ENCODE measurements around the gene DOC2B.
"Not testable (repeated sequence)": the region's sequence is repeated elsewhere in the genome, so short reads cannot be mapped to it uniquely, and the experiment has no call there.

The DOC2B gene

DNA sequence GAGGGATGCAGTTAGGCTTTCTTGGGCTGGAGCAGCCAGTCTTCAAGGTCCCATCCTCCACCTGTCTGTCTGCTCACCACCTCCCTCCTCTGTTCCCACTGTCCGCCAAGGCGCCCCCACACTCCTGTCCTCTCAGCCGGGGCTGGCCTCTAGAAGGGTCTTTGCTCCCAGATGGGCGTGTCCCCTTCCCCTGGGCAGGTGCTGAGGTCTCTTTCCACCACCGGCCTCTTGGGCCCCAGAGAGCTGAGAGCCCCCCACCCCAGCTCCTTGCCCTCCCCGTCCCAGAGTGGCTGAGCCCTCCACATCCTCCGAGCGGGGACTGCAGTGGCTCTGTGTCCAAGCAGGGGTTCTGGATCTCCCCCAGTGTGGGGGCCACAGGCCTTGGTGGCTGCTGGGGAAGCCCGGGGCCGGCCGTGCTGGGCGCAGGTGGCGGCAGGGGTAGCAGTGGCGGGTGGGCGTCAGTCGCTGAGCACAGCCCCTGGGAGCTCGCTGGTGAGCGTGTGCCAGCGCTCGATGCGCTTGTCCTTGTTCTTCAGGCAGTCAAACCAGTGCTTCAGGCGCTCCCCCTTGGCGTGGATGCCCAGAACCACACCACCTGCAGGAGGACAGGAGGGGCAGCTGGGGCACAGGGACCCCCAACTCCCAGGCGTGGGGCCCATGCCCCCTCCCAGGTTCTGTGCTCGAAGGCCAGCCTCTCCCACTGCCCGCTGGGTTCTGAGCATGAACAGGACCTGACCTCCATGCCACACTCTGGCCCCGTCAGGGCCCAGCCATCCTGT lies 34.3 kb downstream of the DOC2B start:
- in situ Hi-C loops (cut with MboI; ENCODE audit: low sequenced_read_pairs), result no loop called here

DNA sequence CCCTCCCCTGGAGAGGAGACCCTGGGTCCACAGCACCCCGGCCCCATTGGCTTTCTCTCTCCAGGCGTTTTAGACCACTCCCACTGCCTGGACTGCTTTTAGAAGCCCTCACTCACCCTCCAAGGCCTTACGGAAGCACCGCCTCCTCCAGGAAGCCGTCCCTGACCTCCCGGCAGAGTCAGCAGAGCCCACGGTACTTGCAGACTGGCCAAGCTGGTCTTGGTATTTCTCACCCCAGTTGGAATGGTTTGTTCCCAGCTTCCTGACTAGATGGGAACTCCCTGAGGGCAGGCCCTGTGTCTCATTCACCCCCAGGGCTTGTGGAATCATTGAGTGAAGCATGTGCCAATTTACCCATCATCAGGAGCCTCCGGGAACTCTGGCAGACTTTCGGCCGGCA lies 34.9 kb downstream of the DOC2B start:
- in situ Hi-C loops (cut with MboI; ENCODE audit: low sequenced_read_pairs), result no loop called here

DNA sequence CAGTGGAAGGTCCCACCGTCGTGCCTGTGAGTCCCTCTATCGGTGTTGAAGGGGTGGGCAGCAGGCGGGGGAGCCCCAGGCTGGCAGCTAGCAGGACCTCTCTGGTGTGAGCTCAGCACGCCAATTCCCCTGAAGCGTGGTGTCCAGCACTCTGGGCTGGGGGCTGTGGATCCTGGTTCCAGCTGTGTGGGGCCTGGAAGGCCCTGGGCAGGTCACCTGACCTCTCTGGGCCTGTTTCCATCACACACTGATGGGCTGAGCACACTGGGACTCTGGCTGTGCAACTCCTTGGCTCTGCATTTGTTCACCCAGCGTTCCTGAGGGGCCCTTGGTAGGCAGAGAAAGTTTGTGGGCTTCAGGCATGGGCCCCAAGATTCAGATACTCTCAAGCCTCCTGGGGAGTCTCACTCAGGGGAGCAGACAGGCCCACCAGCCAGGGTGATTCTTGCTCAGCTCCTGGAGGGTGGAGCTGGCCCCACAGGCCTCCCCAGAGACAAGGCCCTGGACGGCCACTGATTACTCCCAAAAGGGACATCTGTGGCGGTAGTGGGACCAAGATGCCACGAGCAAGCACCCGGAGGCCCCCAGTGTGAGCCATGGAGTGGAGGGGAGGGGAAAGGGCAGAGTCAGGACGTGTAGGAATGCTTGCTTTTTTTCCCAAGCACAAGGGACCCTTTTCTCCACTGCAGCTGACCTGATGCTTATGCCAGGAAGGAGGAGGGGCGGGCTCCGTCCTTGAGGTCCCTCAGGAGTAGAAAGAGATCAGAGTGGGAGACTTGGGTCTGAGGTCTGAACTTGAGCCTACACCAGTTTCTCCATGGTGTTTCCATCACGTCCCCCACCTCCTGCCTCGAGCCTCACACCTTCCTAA lies 35.5 kb downstream of the DOC2B start:
- in situ Hi-C loops (cut with MboI; ENCODE audit: low sequenced_read_pairs), result no loop called here

DNA sequence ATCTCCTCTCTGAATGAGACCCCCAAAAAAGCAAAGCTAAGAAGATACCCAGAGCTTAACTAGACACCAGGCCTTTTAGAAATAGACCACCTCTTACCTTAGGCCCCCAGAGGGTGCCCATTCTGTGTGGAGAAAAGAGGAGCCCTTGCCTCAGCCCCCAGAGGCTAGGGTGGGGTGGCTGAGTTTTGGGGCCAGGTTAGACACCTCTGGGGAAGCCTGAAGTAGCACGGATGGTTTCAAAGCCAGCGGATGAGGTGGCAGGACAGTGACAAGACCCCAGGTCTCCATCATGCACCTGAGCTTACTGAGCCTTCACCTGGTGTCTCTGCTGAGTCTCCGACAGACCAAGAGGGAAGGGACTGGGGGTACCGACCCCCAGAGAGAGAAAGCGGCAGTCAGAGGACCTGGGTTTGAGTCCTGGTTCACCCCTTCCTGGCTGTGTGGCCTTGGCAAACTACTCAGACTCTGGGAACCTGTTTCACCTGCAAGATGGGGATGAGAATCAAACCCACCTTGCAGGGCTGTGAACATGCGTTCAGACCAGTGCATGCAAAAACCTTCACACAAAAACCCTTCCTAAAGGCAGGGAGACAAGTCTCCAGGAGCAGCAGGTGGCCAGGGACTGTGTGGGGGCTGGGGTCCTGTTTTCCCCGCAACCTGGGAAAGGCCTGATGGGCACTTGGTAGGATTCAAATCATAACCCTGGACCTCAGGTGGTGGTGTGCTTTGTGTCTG lies 36.3 kb downstream of the DOC2B start:
- in situ Hi-C loops (cut with MboI; ENCODE audit: low sequenced_read_pairs), result no loop called here

DNA sequence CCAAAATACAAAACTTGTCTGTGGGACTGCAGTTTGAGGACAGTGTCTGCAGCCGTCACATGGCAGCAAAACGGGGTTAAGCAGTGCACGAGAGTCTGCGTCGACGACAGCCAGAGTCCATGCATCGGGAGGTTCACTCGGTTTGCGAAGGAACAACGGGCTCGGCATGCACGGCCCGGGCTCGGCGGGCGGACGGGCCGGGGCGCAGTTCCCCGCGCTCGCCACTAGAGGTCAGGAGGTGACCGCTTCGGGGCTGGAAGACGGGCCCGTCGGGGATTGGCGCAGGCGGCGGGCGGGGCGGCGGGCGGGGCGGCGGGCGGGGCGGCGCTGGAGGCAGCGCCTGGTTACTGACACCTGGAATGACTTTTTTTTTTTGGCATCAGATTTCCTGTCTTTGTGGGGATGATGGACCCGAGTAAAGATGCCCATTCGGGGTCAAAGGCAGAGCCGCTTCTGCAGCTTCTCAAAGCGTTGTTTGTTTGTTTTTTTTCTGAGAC lies 37.6 kb downstream of the DOC2B start:
- in situ Hi-C loops (cut with MboI; ENCODE audit: low sequenced_read_pairs), result no loop called here

DNA sequence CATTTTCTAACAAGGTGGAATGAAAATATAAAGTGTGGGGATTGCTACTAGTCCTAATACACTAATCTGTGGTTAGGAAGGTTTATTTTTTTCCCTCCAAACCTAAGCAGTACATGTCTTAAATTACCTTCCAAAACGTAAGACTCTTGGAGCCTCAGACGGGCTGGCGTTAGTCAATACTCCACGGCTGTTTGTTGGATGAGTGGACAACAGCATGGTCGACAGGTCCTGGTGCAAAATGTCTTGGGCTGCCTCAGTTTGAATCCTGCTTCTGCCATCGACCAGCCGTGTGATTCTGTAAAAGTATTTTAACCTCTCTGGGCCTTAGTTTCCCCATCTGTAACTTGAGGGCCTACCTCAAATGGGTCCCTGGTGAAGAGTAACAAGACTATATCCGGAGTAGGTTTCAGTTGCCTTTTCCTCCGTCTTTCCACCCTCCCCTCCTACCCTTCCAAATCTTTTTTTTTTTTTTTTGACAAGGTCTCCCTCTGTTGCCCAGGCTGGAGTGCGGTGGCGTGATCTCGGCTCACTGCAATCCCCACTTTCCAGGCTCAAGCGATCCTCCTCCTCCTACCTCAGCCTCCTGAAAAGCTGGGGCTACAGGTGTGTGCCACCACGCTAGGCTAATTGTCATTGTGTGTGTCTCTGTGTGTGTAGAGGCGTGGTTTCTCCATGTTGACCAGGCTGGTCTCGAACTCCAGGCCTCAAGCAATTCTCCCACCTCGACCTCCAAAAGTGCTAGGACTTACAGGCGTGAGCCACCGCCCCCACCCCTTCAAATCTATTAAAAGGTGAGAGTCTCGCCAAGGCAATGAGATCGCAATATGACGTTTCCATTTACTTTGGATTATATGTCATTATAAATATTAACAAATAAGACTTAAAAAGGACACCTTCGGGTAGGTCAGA lies 38.3 kb downstream of the DOC2B start:
- in situ Hi-C loops (cut with MboI; ENCODE audit: low sequenced_read_pairs), result no loop called here

DNA sequence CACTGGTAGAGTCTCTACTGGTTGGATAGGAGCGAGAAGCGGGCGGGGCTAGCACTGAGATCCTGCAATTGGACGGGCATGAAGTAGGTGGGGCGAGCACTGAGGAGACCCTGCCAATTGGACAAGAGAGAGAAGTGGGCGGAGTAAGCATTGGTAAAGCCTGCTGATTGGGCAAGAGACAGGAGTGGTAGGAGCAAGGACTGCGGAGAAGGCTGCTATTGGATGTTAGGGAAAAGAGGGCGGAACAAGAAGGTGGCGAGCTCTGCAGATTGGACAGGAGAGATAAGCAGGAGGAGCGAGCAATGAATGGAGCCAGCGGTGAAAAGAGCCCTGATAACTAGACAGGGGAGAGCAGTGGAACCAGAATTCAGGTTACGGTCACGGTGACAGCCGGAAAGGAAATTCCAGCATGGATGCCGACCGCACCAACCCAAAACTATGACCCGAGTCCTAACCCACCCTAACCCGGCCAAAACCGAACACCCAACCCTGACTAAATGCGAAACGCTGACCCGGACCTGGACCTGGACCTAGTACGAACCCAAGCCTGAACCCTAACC lies 39.3 kb downstream of the DOC2B start:
- in situ Hi-C loops (cut with MboI; ENCODE audit: low sequenced_read_pairs), result no loop called here

DNA sequence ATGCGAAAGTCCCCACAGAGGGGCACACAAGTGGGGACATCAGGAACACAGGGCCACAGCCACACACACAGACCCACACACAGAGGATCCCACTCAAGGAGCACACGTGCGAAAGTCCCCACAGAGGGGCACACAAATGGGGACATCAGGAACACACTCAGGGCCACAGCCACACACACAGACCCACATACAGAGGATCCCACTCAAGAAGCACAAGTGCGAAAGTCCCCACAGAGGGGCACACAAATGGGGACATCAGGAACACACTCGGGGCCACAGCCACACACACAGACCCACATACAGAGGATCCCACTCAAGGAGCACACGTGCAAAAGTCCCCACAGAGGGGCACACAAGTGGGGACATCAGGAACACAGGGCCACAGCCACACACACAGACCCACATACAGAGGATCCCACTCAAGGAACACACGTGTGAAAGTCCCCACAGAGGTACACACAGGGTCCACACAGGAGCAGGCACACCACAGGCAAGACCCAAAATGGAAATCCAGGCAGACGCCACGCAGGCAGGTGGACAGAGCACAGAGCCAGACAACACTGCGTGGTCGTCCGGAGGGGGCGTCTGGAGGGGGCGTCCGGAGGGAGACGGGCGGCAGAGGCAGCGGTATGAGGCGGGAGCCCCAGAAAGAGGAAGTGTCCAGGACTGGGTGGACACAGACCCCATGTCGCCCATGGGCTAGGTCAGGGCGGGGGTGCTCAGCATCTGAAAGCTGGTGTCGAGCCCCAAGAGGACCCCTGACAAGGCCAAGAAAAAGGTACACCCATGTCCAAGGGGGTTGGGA lies 41.8 kb downstream of the DOC2B start:
- in situ Hi-C loops (cut with MboI; ENCODE audit: low sequenced_read_pairs), result not testable (repeated sequence)

DNA sequence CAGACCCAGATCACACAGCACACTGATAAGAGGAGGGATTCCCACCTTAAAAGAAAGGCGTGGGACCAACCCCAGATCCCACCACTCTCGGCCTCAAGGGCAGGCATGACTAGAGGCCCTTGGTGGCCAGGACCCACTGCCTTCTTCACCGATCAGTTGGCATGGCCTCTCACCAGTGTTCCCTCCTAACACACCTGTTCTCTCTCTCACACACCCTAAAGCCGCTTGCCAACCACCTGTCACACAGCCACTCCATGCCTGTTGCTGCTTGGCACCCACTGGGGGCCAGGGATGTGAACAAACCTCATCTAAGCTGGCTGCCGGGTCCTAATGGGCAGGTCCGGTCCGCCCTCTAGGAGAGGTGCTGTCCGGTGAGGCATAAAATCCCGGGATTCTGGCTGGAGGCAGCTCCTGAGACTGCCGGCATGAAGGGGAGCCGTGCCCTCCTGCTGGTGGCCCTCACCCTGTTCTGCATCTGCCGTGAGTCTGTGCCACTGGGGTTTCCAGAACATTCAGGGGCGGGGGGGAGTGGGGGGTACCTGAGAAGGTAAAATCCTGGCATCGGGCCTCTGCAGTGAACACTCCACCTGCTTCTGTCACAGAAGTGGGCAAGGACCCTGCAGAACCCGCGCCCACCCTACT lies 44.2 kb downstream of the DOC2B start, which contains the start of gene SCGB1C2:
TSS of gene SCGB1C2 (plus strand) at position 404 of the 642 bp plus-strand sequence. CDS start at position 426, 22 bp downstream.
- in situ Hi-C loops (cut with MboI; ENCODE audit: low sequenced_read_pairs), result not testable (repeated sequence)

DNA sequence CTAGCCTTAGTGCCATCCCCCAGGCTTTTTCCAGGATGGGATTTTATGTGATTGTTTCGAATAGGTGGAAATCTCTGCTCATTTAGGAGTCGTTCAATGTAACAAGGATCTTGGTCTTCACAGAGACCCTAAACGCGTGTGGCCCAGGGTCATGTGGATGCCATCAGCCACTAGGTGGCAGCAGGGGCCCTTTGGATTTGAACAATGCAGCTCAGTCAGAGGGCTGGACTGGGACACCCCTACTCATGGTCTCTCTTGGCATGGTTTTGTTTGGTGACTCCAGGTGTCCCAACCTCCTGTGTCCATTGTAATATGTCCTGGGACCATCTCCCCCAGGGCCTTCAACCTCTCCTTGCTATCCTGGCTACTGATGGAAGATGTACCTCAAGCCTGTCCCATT lies 44.9 kb downstream of the DOC2B start:
- in situ Hi-C loops (cut with MboI; ENCODE audit: low sequenced_read_pairs), result not testable (repeated sequence)

DNA sequence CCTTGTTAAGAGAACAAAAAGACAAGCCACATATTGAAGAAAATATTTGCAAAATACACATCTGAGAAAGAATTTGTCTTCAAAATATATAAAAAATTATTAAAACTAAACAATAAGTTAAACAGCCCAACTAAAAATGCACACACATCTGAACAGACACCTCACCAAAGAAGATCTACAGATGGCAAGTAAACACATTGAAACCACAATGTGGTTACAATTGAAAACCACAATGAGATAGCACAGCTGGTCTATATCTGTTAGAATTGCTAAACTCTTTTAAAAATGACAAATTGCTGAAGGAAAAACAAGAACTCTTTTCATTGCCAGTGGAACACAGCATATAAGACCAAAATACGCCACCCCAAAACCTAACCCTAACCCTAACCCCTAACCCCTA lies 45.6 kb downstream of the DOC2B start:
- in situ Hi-C loops (cut with MboI; ENCODE audit: low sequenced_read_pairs), result not testable (repeated sequence)

DNA sequence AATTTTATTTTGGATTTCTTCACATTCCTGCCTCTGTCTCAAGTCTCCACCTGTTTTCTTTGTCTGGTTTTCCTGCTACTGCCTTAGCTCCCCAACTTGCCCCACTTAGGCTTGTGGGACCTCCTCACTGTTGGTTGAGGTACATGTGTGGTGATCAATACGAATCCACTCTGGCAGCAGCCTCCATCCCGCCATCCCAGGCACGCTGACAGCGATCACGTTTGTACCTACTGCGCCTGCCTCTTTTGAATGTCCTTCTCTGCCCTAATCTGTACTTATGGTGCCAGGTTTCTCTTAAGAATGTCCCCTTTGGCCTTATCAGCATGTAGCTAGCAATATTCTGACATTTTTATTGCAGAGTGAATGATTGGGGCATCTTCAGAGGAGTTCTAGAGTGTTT lies 46.4 kb downstream of the DOC2B start:
- in situ Hi-C loops (cut with MboI; ENCODE audit: low sequenced_read_pairs), result not testable (repeated sequence)

DNA sequence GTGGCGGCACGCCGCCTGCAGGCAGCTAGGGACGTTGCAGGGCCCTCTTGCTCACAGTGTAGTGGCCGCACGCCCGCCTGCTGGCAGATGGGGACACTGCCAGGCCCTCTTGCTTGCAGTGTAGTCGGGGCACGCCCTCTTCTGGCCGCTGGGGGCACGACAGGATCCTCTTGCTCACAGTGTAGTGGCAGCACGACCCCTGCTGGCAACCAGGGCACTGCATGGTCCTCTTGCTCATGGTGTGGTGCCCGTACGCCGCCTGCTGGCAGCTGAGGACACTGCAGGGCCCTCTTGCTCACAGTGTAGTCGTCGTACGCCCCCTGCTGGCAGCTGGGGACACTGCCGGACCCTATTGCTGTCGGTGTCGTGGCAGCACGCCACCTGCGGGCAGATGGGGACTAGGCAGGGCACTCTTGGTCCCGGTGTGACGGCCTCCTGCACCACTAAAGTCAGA lies 47.1 kb downstream of the DOC2B start:
- in situ Hi-C loops (cut with MboI; ENCODE audit: low sequenced_read_pairs), result not testable (repeated sequence)

DNA sequence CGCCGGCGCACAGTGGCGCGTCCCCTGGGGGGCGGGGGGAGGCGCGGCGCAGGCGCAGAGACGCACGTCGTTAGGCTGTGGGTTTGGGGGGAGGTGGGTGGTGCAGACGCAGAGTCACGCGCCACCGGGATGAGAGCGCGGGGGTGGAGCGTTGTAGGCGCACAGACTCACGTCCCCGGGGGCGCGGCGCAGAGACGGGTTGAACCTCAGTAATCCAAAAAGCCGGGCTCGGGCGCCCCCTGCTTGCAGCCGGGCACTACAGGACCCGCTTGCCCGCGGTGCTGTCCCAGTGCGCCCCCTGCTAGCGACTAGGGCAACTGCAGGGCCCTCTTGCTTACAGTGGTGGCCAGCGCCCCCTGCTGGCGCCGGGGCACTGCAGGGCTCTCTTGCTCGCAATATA lies 47.5 kb downstream of the DOC2B start:
- in situ Hi-C loops (cut with MboI; ENCODE audit: low sequenced_read_pairs), result not testable (repeated sequence)

DNA sequence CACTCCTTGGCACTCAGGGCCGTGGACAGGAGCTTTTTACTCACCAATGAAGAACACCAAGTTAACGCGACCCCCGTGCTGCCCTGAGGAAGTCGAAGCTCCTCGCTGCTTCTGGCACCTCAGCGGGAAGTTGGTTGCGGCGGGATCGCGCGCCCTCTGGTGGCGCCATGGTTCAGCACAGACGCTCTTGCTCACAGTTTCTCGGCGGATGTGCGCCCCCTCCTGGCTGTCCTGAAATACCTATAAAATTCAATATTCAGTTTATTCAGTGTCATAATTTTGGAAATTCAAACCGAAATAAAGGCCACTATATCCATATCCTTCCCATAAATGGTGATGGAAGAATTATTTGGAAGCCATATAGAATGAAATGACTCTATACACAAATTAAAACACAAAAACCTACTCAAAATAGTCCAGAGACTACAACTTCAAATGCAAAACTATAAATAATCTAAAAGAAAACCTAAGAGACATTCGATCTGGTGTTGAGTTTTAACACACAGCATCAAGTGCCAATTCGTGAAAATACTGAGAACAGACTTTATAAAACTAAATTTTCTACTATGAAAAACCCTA lies 63.0 kb downstream of the DOC2B start:
- in situ Hi-C loops (cut with MboI; ENCODE audit: low sequenced_read_pairs), result not testable (repeated sequence)

DNA sequence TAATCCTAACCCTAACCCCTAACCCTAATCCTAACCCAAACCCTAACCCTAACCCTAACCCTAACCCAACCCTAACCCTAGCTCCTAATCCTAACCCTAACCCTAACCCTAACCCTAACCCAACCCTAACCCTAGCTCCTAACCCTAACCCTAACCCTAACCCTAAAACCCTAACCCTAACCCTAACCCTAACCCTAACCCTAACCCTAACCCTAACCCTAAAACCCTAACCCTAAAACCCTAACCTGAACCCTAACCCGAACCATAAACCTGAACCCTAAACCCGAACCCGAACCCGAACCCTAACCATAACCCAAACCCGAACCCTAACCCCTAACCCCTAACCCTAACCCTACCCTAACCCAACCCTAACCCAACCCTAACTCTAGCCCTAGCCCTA lies 68.3 kb downstream of the DOC2B start:
- in situ Hi-C loops (cut with MboI; ENCODE audit: low sequenced_read_pairs), result not testable (repeated sequence)

Measured in HL-60/S4 (cell line).